ENCODE data around the gene HLX. TPM values are rescaled to one million over a fixed set of nuclear protein-coding genes. Genes with fewer than 3 reads are reported as not detected.
A peak's percentile ranks its signal among the peaks of the same experiment; 100 is the strongest.

Gene HLX
- total RNA-seq, 3 donors from 2014 or later, result 5.0 to 17.8 (median 15.1) TPM

DNA sequence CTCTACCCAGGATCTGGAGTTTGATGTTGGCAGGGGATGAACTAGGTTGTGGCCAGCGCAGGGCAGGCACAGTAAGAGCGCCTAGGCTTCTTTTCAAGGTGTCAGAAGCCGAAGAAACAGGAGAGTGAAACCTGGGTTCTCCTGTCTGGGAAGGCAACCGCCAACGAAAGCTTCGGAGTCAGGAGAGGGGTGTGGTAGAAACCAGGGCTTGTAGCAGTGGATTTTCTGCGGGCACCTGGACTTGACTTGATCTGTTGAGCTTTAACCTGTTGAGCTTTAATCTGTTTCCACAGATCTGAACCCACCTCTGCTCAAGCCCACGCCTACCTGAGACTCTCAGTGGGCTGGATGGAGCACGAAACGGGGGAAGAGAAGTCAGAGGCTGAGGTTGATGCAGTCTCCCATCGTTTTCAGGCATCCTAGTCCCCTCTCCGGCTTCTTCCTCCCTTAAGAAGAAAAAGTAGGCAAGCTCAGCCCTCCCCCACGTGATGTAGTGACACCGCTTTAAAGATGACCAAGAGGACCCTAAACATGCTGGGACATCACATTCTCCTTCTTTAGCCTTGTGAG, 9.3 kb downstream of the HLX start:
- H3K9me3 ChIP-seq, result no peaks in the 10 kb centered on the region
- peak overlapping the region in 1 of 3 donors; percentile 49 for H3K4me3 ChIP-seq
- intact Hi-C loops (cut with DNase I; ENCODE audit: low total_unique reads), result no loop called here
- H3K4me1 ChIP-seq, result peaks cover 0 to 3% of the 10 kb centered on the region in 2 donors
- H3K36me3 ChIP-seq, result no peaks in the 10 kb centered on the region
- no peak for TF ChIP-seq POLR2AphosphoS5 (IDR thresholded peaks at IDR 0.05)
- H3K27ac ChIP-seq, result no peak overlapping the region
- no peak for DNase-seq (ENCODE audit: low spot score in 2 of 2)
- H3K27me3 ChIP-seq, result peaks cover 0 to 73% of the 10 kb centered on the region in 2 donors

DNA sequence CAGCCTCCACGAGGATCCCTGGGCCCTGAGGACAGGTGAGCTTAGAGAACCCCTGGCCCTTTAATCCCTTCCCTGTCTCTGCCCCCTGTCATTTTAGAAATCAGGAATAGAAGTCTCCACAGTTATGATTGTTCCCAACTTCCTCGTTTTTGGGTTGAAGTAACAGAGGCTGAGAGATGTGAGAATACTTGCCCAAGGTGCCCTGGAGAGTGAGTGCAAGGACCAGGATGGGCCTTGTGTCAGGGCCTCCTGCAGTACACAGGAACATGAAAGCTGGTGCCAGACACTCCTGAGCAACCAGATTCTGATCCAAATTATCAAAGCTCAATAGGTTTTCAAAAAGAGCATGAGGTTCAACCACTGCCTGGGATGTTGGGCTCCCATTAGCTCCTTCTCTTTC, 10.1 kb downstream of the HLX start:
- no peak for DNase-seq (ENCODE audit: low spot score in 2 of 2)
- H3K27ac ChIP-seq, result no peak overlapping the region
- TF ChIP-seq POLR2AphosphoS5 (IDR thresholded peaks at IDR 0.05) (no peak), POLR2A (IDR thresholded peaks at IDR 0.05) (no peak)
- TF ChIP-seq, protein P1, sequence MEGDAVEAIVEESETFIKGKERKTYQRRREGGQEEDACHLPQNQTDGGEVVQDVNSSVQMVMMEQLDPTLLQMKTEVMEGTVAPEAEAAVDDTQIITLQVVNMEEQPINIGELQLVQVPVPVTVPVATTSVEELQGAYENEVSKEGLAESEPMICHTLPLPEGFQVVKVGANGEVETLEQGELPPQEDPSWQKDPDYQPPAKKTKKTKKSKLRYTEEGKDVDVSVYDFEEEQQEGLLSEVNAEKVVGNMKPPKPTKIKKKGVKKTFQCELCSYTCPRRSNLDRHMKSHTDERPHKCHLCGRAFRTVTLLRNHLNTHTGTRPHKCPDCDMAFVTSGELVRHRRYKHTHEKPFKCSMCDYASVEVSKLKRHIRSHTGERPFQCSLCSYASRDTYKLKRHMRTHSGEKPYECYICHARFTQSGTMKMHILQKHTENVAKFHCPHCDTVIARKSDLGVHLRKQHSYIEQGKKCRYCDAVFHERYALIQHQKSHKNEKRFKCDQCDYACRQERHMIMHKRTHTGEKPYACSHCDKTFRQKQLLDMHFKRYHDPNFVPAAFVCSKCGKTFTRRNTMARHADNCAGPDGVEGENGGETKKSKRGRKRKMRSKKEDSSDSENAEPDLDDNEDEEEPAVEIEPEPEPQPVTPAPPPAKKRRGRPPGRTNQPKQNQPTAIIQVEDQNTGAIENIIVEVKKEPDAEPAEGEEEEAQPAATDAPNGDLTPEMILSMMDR (IDR thresholded peaks at IDR 0.05), result no peak
- peaks cover 0 to 81% of the 10 kb centered on the region in 2 donors for H3K27me3 ChIP-seq
- peaks cover 0 to 8% of the 10 kb centered on the region in 2 donors for H3K4me1 ChIP-seq
- no peaks in the 10 kb centered on the region for H3K36me3 ChIP-seq
- H3K9me3 ChIP-seq, result no peaks in the 10 kb centered on the region
- H3K4me3 ChIP-seq, result no peak overlapping the region
- intact Hi-C loops (cut with DNase I; ENCODE audit: low total_unique reads), result no loop called here

DNA sequence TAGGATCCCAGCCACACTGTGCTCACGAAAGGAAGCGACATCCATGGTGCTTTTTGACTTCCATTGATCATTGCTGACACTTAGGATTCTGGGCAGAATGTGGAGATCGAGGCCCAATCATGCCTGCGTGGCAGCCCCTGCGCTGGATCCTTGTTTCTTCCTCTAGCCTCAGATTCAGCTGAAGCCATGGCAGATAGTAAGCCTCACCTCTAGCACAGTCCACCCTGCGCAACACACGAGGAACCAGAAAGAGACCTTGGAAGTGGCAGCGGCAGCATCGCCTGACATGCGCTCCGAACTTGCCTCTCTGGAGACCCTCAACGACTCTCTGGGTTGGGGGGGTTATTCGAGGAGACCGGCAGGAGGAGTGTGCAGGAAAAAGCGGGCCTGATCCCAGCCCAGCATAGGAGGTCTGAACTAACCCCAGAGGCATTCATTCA, 10.6 kb downstream of the HLX start:
- H3K9me3 ChIP-seq, result no peaks in the 10 kb centered on the region
- H3K27ac ChIP-seq, result no peak overlapping the region
- DNase-seq (ENCODE audit: low spot score in 2 of 2), result no peak
- intact Hi-C loops (cut with DNase I; ENCODE audit: low total_unique reads), result no loop called here
- peaks cover 0 to 8% of the 10 kb centered on the region in 2 donors for H3K4me1 ChIP-seq
- no peaks in the 10 kb centered on the region for H3K36me3 ChIP-seq
- H3K27me3 ChIP-seq, result peaks cover 0 to 87% of the 10 kb centered on the region in 2 donors
- no peak for TF ChIP-seq POLR2AphosphoS5 (IDR thresholded peaks at IDR 0.05)
- TF ChIP-seq, protein P1 (IDR thresholded peaks at IDR 0.05), result no peak
- no peak overlapping the region for H3K4me3 ChIP-seq

DNA sequence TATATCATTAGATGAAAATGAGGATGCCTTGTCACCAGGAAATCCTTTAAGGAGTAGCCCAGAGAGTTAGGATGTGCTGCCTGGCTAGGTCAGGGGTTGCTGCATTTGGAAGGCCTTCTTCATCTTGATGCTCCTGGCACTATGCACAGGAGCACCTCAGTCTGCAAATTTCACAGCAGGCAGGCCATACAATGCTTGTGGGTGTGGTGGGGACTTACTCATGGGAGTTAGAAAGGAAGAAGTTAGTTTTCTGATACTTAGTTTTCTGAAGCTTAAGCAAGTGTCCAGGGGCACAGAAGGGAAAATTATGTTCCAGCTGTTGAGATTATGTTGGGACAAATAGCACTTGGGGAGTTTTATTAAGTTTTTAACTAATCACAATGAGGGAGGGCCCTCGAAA, 11.4 kb downstream of the HLX start:
- TF ChIP-seq POLR2AphosphoS5 (IDR thresholded peaks at IDR 0.05) (no peak), POLR2A (IDR thresholded peaks at IDR 0.05) (no peak)
- TF ChIP-seq, protein P1 (IDR thresholded peaks at IDR 0.05), result no peak
- Histone ChIP-seq H3K36me3 (no peaks in the 10 kb centered on the region), H3K9me3 (no peaks in the 10 kb centered on the region), H3K27me3 (peaks cover 0 to 94% of the 10 kb centered on the region in 2 donors), H3K4me3 (no peak overlapping the region), H3K27ac (no peak overlapping the region), H3K4me1 (peaks cover 0 to 8% of the 10 kb centered on the region in 2 donors)
- intact Hi-C loops (cut with DNase I; ENCODE audit: low total_unique reads), result no loop called here
- no peak for DNase-seq (ENCODE audit: low spot score in 2 of 2)

DNA sequence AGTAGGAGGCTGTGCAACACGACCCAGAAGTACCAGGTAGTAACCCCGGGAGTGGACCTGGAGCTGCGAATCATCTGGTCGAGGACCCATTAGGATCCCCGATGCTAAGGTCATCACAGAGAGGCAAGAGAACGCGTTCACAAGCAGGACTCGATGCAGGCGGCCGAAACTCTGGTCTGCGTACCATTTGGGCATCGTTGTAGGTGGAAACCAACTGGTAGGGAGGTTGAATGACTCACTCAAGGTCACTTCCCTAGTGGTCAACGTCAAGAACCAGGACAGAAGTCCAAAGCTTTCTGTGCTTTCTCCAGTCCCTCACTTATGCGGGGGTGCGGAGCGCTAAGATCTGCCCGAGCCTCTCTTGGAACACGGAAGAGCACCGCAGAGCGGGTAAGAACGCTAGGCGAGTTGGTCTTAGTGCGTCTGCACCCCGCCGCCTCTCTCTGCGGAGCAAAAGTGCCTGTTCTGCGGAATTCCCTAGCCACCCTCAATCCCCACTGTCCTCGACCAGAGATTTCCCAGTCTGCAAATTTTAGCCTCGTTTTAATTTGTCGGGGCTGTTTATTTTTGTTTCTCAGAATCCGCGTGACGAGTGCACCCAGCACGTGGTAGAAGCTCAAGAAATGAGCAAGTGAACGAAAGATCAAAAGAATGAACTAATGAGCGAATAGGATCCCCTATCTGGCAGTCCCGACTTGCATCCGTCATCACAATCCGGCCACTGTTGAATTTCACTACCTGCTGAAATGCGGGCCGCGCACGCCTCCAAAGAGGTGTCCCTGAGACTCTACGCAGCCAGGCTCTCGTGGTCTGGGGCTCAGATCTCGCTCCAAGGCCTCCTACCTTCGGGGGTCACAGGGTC, 12.2 kb downstream of the HLX start:
- no peak for DNase-seq (ENCODE audit: low spot score in 2 of 2)
- TF ChIP-seq POLR2A (IDR thresholded peaks at IDR 0.05) (no peak), POLR2AphosphoS5 (IDR thresholded peaks at IDR 0.05) (no peak)
- TF ChIP-seq, protein P1 (IDR thresholded peaks at IDR 0.05), result no peak
- Histone ChIP-seq H3K9me3 (no peaks in the 10 kb centered on the region), H3K4me1 (peaks cover 0 to 8% of the 10 kb centered on the region in 2 donors), H3K27ac (no peak overlapping the region), H3K27me3 (peaks cover 0 to 92% of the 10 kb centered on the region in 2 donors), H3K36me3 (no peaks in the 10 kb centered on the region), H3K4me3 (peak overlapping the region in 1 of 3 donors; percentile 30)
- intact Hi-C loops (cut with DNase I; ENCODE audit: low total_unique reads), result no loop called here
